ENCODE measurements around the gene PDZRN3. TPM values are rescaled to one million over a fixed set of nuclear protein-coding genes. Genes with fewer than 3 reads are reported as not detected.

PDZRN3 gene
- total RNA-seq, 4 donors from 2014 or later = 227 to 305 (median 265) TPM

DNA sequence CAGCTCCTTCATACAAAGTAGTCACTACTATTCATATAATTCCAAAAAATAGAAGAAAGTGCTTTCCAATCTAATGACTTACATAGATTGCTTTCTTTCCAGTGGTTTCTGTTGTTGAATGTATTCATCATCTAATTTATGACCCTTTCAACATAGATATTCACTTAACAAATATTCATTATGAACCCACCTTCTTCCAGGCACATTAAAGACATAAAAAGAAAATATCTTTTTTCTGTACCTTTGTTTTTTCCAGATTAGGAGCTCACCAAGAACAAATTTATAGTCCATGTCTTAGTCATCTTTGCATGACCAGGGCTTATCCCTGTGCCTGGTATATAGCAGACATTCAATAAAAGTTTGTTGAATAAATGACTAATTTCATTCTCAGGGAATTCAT is 32.4 kb upstream of the PDZRN3 start:
- H3K4me1 ChIP-seq = no peaks in the 10 kb centered on the region
- no peaks in the 10 kb centered on the region for H3K27me3 ChIP-seq
- H3K36me3 ChIP-seq = no peaks in the 10 kb centered on the region
- TF ChIP-seq, protein P1, sequence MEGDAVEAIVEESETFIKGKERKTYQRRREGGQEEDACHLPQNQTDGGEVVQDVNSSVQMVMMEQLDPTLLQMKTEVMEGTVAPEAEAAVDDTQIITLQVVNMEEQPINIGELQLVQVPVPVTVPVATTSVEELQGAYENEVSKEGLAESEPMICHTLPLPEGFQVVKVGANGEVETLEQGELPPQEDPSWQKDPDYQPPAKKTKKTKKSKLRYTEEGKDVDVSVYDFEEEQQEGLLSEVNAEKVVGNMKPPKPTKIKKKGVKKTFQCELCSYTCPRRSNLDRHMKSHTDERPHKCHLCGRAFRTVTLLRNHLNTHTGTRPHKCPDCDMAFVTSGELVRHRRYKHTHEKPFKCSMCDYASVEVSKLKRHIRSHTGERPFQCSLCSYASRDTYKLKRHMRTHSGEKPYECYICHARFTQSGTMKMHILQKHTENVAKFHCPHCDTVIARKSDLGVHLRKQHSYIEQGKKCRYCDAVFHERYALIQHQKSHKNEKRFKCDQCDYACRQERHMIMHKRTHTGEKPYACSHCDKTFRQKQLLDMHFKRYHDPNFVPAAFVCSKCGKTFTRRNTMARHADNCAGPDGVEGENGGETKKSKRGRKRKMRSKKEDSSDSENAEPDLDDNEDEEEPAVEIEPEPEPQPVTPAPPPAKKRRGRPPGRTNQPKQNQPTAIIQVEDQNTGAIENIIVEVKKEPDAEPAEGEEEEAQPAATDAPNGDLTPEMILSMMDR (IDR thresholded peaks at IDR 0.05) = no peak
- no peaks in the 10 kb centered on the region for H3K9me3 ChIP-seq
- ATAC-seq = no peak
- H3K27ac ChIP-seq = no peak overlapping the region
- H3K4me3 ChIP-seq = no peak overlapping the region

DNA sequence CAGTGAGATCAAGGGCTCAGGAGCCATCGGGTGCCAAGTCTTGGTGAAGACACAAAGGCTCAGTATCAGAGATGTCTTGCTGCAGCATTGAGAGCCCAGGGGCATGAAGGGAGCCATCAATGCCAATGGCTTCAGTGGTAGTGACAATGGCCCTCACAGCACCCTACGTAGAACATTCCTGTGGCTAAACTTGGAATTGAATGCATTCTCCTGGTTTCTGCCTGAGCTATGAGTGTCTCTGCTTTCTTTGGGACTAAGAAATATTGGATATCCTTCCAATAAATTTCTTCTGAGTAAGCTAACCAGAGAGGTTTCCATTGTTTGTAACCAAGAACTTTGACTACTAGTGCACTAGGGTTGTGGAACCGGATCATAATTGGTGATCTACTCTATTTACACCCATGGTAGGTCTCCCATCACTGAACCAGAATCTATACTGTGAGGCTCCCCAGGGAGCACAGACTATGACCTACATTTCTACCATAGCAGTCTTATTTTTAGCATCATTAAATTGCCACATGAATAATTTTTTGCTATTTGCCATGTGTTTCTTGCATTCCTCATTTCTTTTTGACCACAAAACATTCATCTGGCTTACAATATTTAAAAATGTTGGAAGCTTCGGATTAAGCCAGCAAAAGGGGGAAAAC is 31.6 kb upstream of the PDZRN3 start:
- Histone ChIP-seq H3K4me3 (no peak overlapping the region), H3K27me3 (no peaks in the 10 kb centered on the region), H3K9me3 (no peaks in the 10 kb centered on the region), H3K4me1 (no peaks in the 10 kb centered on the region), H3K36me3 (no peaks in the 10 kb centered on the region), H3K27ac (no peak overlapping the region)
- TF ChIP-seq, protein P1 (IDR thresholded peaks at IDR 0.05) = no peak
- TF ChIP-seq POLR2AphosphoS5 (IDR thresholded peaks at IDR 0.05) (no peak), EP300 (IDR thresholded peaks at IDR 0.05) (no peak), POLR2A (IDR thresholded peaks at IDR 0.05) (no peak)
- ATAC-seq = no peak
- 89 to 100% methylated on average over 3 of the region's 4 CpGs for whole genome bisulfite sequencing, 2 donors (ENCODE audit: low coverage in 1 of 2)

DNA sequence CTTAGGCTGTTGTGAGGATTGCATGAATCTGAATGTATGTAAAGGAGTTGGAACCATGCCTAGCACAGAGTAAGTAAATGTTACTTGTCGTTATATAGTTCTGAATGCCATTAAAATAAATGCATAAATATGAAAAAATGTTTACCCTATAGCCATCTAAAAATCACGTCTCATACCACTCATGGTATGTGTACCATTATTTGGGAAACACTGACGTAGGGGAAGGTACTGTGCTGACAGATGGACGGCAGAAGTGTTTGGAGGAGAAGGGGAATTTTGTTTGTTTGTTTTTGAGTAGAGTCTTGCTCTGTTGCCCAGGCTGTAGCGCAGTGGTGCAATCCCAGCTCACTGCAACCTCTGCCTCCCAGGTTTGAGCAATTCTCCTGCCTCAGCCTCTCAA is 30.5 kb upstream of the PDZRN3 start:
- TF ChIP-seq POLR2AphosphoS5 (IDR thresholded peaks at IDR 0.05) (no peak), EP300 (IDR thresholded peaks at IDR 0.05) (no peak)
- Histone ChIP-seq H3K4me1 (no peaks in the 10 kb centered on the region), H3K9me3 (no peaks in the 10 kb centered on the region), H3K36me3 (no peaks in the 10 kb centered on the region), H3K27me3 (no peaks in the 10 kb centered on the region), H3K27ac (no peak overlapping the region), H3K4me3 (no peak overlapping the region)
- 78 to 89% methylated on average over 3 to 5 of the region's 5 CpGs for WGBS, 2 donors (ENCODE audit: low coverage in 1 of 2)
- no peak for ATAC-seq

DNA sequence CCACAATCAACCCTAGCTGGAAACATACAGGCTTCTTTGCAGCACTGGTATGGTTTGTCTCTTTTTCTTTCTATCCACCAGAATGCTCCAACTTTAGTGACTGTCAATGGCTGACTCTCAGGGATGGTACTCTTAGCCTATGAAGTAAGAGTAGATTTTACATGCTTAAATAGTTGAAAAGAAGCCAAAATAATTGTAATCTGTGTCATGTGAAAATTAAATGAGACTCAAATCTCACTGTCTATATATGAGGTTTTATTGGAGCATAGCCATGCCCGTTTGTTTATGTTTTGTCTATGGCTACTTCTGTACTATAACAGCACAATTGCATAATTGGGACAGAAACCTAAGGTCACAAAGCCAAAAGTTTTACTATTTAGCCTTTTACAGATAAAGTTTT is 29.1 kb upstream of the PDZRN3 start:
- TF ChIP-seq, protein P1 (IDR thresholded peaks at IDR 0.05) = no peak
- TF ChIP-seq POLR2AphosphoS5 (IDR thresholded peaks at IDR 0.05) (no peak), POLR2A (IDR thresholded peaks at IDR 0.05) (no peak), EP300 (IDR thresholded peaks at IDR 0.05) (no peak)
- no peak for ATAC-seq
- no peaks in the 10 kb centered on the region for H3K4me1 ChIP-seq
- no peaks in the 10 kb centered on the region for H3K36me3 ChIP-seq
- H3K9me3 ChIP-seq = no peaks in the 10 kb centered on the region
- H3K27me3 ChIP-seq = no peaks in the 10 kb centered on the region
- H3K4me3 ChIP-seq = no peak overlapping the region
- H3K27ac ChIP-seq = no peak overlapping the region
- whole genome bisulfite sequencing, 2 donors (ENCODE audit: low coverage in 1 of 2) = 74 to 77% methylated on average over 1 of the region's 1 CpG

DNA sequence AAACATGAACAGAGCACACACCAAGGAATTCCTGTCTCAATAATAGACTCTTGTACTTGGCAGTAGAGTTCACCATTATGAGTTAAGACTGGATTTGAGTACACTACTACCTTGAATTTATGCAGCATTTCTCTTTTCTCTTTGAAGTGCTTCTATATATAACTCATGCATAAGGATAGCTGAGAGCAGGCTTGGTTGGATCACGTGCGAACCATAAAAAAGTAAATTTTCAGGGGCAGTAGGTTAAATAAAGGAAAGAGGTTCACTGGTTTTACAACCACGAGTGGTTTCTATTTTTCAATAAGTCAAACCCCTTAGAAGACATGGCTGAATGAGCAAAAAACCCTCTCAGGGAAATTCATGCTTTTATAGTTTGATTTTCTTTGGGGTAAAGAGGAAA is 28.6 kb upstream of the PDZRN3 start:
- WGBS, 2 donors (ENCODE audit: low coverage in 1 of 2) = 69 to 71% methylated on average over 3 of the region's 3 CpGs
- no peak overlapping the region for H3K4me3 ChIP-seq
- no peaks in the 10 kb centered on the region for H3K9me3 ChIP-seq
- no peaks in the 10 kb centered on the region for H3K27me3 ChIP-seq
- TF ChIP-seq, protein P1 (IDR thresholded peaks at IDR 0.05) = no peak
- TF ChIP-seq EP300 (IDR thresholded peaks at IDR 0.05) (no peak), POLR2AphosphoS5 (IDR thresholded peaks at IDR 0.05) (no peak), POLR2A (IDR thresholded peaks at IDR 0.05) (no peak)
- no peak overlapping the region for H3K27ac ChIP-seq
- H3K4me1 ChIP-seq = no peaks in the 10 kb centered on the region
- no peak for ATAC-seq
- H3K36me3 ChIP-seq = no peaks in the 10 kb centered on the region
